ENCODE data around the gene SPATA2L.
"Not testable (repeated sequence)": the region's sequence is repeated elsewhere in the genome, so short reads cannot be mapped to it uniquely, and the experiment has no call there.

Gene SPATA2L

DNA sequence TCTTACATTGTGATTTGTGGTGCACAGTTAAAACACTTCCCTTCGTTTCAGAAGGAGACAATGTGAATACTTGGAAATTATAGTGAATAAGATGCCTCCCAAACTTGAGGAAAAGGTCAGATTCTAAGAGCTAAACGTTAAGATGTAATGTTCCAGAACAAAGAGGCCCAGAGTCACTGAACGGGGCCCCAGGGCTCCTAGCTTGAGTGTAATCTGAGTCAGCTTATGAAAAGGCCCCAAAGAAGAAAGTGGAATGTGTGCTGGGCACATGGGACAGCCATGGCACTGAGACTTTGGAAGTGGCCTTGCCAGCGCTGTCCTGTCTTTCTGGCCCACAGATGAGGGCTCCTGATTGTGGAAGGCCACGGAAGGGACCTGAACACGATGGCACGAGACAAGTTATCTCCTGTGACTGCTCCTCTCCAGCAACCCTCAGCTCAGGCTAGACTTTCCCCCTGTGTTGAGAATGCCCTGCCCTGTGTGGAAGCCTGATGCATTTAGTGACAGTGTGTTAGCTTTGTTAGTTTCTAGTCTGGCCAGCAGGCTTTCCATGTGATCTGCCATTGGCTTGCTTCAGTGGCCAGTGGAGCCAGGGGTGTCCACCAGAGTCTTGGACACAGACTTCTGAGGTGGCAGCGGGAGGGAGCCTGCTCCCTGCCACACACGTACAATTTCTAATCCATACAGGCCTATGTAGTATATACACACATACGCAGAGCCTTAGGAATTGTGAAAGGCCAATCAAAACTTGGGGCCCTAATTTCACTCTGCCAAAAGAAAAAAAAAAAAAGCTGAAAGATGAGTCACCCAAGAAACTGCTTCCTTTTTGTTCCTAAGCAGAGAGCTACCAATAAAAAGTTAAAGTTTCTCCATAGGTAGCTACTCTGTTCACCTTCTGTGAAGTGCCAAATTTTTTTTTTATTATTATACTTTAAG, 30.7 kb downstream of the SPATA2L start:
- no peak overlapping the region for H3K4me3 ChIP-seq (ENCODE audit: low read length)
- TF ChIP-seq, protein P1, sequence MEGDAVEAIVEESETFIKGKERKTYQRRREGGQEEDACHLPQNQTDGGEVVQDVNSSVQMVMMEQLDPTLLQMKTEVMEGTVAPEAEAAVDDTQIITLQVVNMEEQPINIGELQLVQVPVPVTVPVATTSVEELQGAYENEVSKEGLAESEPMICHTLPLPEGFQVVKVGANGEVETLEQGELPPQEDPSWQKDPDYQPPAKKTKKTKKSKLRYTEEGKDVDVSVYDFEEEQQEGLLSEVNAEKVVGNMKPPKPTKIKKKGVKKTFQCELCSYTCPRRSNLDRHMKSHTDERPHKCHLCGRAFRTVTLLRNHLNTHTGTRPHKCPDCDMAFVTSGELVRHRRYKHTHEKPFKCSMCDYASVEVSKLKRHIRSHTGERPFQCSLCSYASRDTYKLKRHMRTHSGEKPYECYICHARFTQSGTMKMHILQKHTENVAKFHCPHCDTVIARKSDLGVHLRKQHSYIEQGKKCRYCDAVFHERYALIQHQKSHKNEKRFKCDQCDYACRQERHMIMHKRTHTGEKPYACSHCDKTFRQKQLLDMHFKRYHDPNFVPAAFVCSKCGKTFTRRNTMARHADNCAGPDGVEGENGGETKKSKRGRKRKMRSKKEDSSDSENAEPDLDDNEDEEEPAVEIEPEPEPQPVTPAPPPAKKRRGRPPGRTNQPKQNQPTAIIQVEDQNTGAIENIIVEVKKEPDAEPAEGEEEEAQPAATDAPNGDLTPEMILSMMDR (conservative IDR thresholded peaks at IDR 0.05; ENCODE audit: low read length) = no peak
- DNase-seq (ENCODE audit: low read depth) = no peak

DNA sequence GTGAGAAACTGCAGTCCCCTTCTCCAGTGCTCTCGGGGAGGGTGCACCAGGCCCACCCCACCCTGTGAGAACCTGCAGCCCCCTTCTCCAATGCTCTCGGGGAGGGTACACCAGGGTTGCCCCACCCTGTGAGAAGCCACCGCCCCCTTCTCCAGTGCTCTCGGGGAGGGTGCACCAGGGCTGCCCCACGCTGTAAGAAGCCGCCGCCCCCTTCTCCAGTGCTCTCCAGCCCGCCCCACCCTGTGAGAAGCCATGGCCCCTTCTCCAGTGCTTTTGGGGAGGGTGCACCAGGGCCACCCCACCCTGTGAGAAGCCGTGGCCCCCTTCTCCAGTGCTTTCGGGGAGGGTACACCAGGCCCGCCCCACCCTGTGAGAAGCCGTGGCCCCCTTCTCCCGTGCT, 31.8 kb downstream of the SPATA2L start:
- DNase-seq (ENCODE audit: low read depth) = no peak
- H3K4me3 ChIP-seq (ENCODE audit: low read length) = no peak overlapping the region
- TF ChIP-seq, protein P1 (conservative IDR thresholded peaks at IDR 0.05; ENCODE audit: low read length) = no peak

DNA sequence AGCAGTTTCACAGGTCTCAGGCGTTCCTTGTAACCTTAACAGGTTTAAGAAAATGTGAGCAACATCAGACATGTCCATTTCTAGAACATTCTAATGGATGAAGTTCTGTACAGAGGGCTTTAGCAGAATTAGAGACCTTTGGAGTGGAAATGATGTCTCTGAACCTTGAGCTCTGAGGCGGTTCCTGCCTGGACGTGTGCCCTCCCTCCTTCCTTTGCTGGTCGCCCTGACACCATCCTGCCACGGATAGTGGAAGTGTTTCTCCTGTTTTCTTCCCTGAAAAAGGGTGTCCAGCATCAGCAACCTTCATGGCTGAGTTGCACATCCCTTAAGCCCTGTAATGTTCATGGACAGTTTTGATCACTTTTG, 32.7 kb downstream of the SPATA2L start:
- DNase-seq (ENCODE audit: low read depth) = no peak
- H3K4me3 ChIP-seq (ENCODE audit: low read length) = no peak overlapping the region
- TF ChIP-seq, protein P1 (conservative IDR thresholded peaks at IDR 0.05; ENCODE audit: low read length) = no peak

DNA sequence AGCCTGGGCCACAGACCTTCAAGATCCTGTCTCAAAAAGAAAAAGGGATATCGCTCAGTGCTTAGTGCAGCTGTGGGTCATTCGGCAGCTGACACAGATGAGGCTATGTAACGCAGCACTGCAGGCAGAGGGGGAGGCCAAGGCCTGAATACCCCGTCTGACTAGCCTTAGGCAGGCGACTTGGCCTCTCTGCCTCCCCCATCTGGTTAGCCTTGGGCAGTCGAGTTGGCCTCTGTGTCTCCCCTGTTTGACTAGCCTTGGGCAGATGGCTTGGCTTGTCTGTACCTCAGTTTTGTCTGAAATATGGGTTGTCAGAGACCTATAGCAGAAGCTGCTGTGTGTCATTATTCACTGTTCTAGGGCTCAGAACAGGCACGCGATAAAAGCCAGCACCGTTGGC, 33.9 kb downstream of the SPATA2L start:
- TF ChIP-seq, protein P1 (conservative IDR thresholded peaks at IDR 0.05; ENCODE audit: low read length) = no peak

DNA sequence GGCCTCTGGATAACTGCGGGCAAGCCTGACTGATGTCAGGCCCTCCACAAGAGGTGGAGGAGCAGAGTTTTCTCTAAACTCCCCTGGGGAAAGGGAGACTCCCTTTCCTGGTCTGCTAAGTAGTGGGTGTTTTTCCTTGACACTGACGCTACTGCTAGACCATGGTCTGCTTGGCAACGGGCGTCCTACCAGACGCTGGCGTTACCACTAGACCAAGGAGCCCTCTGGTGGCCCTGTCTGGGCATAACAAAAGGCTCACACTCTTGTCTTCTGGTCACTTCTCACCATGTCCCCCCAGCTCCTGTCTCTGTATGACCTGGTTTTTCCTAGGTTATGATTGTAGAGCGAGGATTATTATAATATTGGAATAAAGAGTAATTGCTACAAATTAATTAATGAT, 34.5 kb downstream of the SPATA2L start:
- peak; percentile 47 for DNase-seq (ENCODE audit: low read depth)
- H3K4me3 ChIP-seq (ENCODE audit: low read length) = not testable (repeated sequence)

More for the DNA sequence above, 33.9 kb downstream of the SPATA2L start:
- H3K4me3 ChIP-seq (ENCODE audit: low read length) = no peak overlapping the region
- DNase-seq (ENCODE audit: low read depth) = no peak

DNA sequence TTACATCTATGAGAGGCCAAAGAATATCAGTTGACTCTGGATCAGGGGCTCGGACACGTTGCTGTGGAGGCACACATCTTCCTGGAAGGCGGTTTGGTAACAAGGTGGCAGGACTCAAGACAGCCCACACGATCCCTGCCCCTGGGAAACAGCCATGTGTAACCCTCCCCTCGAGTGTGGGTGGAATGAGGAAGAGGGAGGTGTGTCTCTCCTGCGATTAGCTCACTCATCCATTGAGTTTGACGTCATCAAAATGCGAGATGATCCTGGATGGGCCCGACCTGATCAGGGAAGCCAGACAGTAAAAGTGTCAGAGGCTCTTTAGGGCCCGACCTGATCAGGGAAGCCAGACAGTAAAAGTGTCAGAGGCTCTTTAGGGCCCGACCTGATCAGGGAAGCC, 37.3 kb downstream of the SPATA2L start:
- not testable (repeated sequence) for H3K4me3 ChIP-seq (ENCODE audit: low read length); DNase-seq (ENCODE audit: low read depth)

More for the DNA sequence above, 34.5 kb downstream of the SPATA2L start:
- TF ChIP-seq, protein P1 (conservative IDR thresholded peaks at IDR 0.05; ENCODE audit: low read length) = peak; percentile 46

DNA sequence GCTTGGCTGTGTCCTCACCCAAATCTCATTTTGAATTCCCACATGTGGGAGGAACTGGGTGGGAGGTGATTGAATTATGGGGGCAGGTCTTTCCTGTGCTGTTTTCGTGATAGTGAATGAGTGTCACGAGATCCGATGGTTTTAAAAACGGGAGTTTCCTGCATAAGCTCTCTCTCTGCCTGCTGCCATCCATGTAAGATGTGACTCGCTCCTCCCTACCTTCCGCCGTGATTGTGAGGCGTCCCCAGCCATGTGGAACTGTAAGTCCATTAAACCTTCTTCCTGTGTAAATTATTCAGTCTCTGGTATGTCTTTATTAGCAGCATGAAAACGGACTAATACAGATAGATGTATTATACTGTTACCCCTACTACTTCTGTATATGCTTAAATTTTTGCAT, 40.3 kb downstream of the SPATA2L start:
- TF ChIP-seq, protein P1 (conservative IDR thresholded peaks at IDR 0.05; ENCODE audit: low read length) = no peak
- DNase-seq (ENCODE audit: low read depth) = no peak
- no peak overlapping the region for H3K4me3 ChIP-seq (ENCODE audit: low read length)
